MM.1S (cell line): ENCODE results near the gene STX8.

Experiments used
- DNase-seq: peaks from one replicate; pipeline ENCODE4 v3.0.0-alpha.2; 2015
- H2AFZ ChIP-seq: fragments of 300-600 bp; sonication (generic); 2 replicates; pipeline ENCODE4 v1.6.0; 2016; ENCODE audit warnings: antibody characterized with exemption, low read length
- H3F3A ChIP-seq: fragments of 300-600 bp; sonication (generic); 2 replicates; pipeline ENCODE4 v1.6.1; 2016; ENCODE audit warnings: mild to moderate bottlenecking, antibody characterized with exemption, low read length, moderate library complexity, mixed read lengths; ENCODE audit not compliant: insufficient read depth
- H3K27ac ChIP-seq: fragments of 300-600 bp; sonication (generic); 2 replicates; pipeline ENCODE4 v1.5.1; 2016; ENCODE audit warnings: mild to moderate bottlenecking, low read length
- H3K27me3 ChIP-seq: fragments of 300-600 bp; sonication (generic); replicated peaks from 2 replicates; pipeline ENCODE4 v1.6.0; 2016; ENCODE audit warnings: low read length; ENCODE audit not compliant: insufficient read depth
- H3K36me3 ChIP-seq: fragments of 300-600 bp; sonication (generic); replicated peaks from 2 replicates; pipeline ENCODE4 v1.6.1; 2016; ENCODE audit warnings: mild to moderate bottlenecking, low read length, mixed read lengths; ENCODE audit not compliant: insufficient read depth
- H3K4me1 ChIP-seq: fragments of 300-600 bp; sonication (generic); 2 replicates; pipeline ENCODE4 v1.6.1; 2016; ENCODE audit warnings: low read length, mixed read lengths
- H3K4me2 ChIP-seq: fragments of 300-600 bp; sonication (generic); 2 replicates; pipeline ENCODE4 v1.6.0; 2016; ENCODE audit warnings: low read depth, low read length
- H3K4me3 ChIP-seq: fragments of 300-600 bp; sonication (generic); 2 replicates; pipeline ENCODE4 v1.5.1; 2016; ENCODE audit warnings: low read length, mixed read lengths
- H3K79me2 ChIP-seq: fragments of 300-600 bp; sonication (generic); 2 replicates; pipeline ENCODE4 v1.6.1; 2016; ENCODE audit warnings: mixed run types, low read length, mixed read lengths
- H3K9ac ChIP-seq: fragments of 300-600 bp; sonication (generic); 2 replicates; pipeline ENCODE4 v1.6.1; 2016; ENCODE audit warnings: low read length, mixed read lengths
- H3K9me2 ChIP-seq: fragments of 300-600 bp; sonication (generic); replicated peaks from 2 replicates; pipeline ENCODE4 v1.6.1; 2016; ENCODE audit warnings: mild to moderate bottlenecking, low read length, mixed read lengths; ENCODE audit not compliant: insufficient read depth
- H3K9me3 ChIP-seq: fragments of 300-600 bp; sonication (generic); replicated peaks from 2 replicates; pipeline ENCODE4 v1.6.1; 2016; ENCODE audit warnings: mild to moderate bottlenecking, low read length, mixed read lengths; ENCODE audit not compliant: insufficient read depth
- H4K20me1 ChIP-seq: fragments of 300-600 bp; sonication (generic); 2 replicates; pipeline ENCODE4 v1.6.1; 2016; ENCODE audit warnings: mild to moderate bottlenecking, low read length, moderate library complexity, mixed read lengths; ENCODE audit not compliant: insufficient read depth
- CTCF ChIP-seq: fragments of 300-600 bp; sonication (generic); IDR thresholded peaks from 2 replicates; pipeline ENCODE4 v1.5.1; 2016; ENCODE audit warnings: antibody characterized with exemption, low read length, mixed read lengths
- EZH2 ChIP-seq: fragments of 300-600 bp; sonication (generic); optimal IDR thresholded peaks from 2 replicates; pipeline ENCODE3; 2017; ENCODE audit warnings: low read depth, mild to moderate bottlenecking, antibody characterized with exemption, low read length, mixed read lengths
- EZH2phosphoT487 ChIP-seq: fragments of 300-600 bp; sonication (generic); IDR thresholded peaks from 2 replicates; pipeline ENCODE4 v1.6.1; 2018; ENCODE audit warnings: antibody characterized with exemption, low read length

The STX8 gene

GRCh38 chr17:9287306-9287705 is 288.3 kb downstream of the STX8 start:
- Histone ChIP-seq H3K4me1 (0 out of 2 replicates have a peak, but pooled peaks cover 5% of the 10 kb centered on the region), H3K27me3 (no peaks in the 10 kb centered on the region), H3K9me2 (no peaks in the 10 kb centered on the region), H3K79me2 (no peaks in the 10 kb centered on the region), H3K4me2 (no peak overlapping the region), H2AFZ (no peak overlapping the region), H3K4me3 (no peak overlapping the region), H3K9me3 (no peaks in the 10 kb centered on the region), H3K36me3 (no peaks in the 10 kb centered on the region), H3K9ac (no peak overlapping the region), H4K20me1 (no peaks in the 10 kb centered on the region), H3K27ac (no peak overlapping the region), H3F3A (0 out of 2 replicates have a peak, but pooled peaks cover 8% of the 10 kb centered on the region)
- TF ChIP-seq EZH2 (no peak), CTCF (no peak), EZH2phosphoT487 (no peak)
- no peak for DNase-seq

GRCh38 chr17:9286434-9286833 is 289.2 kb downstream of the STX8 start:
- Histone ChIP-seq H3K9ac (no peak overlapping the region), H3K9me2 (no peaks in the 10 kb centered on the region), H3K36me3 (no peaks in the 10 kb centered on the region), H3F3A (0 out of 2 replicates have a peak, but pooled peaks cover 8% of the 10 kb centered on the region), H3K4me3 (no peak overlapping the region), H4K20me1 (no peaks in the 10 kb centered on the region), H2AFZ (no peak overlapping the region), H3K4me1 (0 out of 2 replicates have a peak, but pooled peaks cover 5% of the 10 kb centered on the region), H3K79me2 (no peaks in the 10 kb centered on the region), H3K27me3 (no peaks in the 10 kb centered on the region), H3K4me2 (no peak overlapping the region), H3K9me3 (no peaks in the 10 kb centered on the region), H3K27ac (no peak overlapping the region)
- no peak for TF ChIP-seq EZH2
- no peak for DNase-seq

GRCh38 chr17:9285602-9286427 is 289.8 kb downstream of the STX8 start:
- Histone ChIP-seq H3K27ac (no peak overlapping the region), H3F3A (0 out of 2 replicates have a peak, but pooled peaks cover 8% of the 10 kb centered on the region), H3K9ac (no peak overlapping the region), H2AFZ (no peak overlapping the region), H4K20me1 (no peaks in the 10 kb centered on the region), H3K27me3 (no peaks in the 10 kb centered on the region), H3K36me3 (no peaks in the 10 kb centered on the region), H3K9me3 (no peaks in the 10 kb centered on the region), H3K4me2 (no peak overlapping the region), H3K9me2 (no peaks in the 10 kb centered on the region), H3K4me3 (no peak overlapping the region), H3K4me1 (0 out of 2 replicates have a peak, but pooled peaks cover 5% of the 10 kb centered on the region), H3K79me2 (no peaks in the 10 kb centered on the region)
- no peak for DNase-seq
- TF ChIP-seq EZH2 (no peak), EZH2phosphoT487 (no peak), CTCF (no peak)

GRCh38 chr17:9284884-9285283 is 290.7 kb downstream of the STX8 start:
- Histone ChIP-seq H4K20me1 (no peaks in the 10 kb centered on the region), H3K4me1 (0 out of 2 replicates have a peak, but pooled peaks cover 5% of the 10 kb centered on the region), H3F3A (0 out of 2 replicates have a peak, but pooled peaks cover 2% of the 10 kb centered on the region), H3K36me3 (no peaks in the 10 kb centered on the region), H3K27ac (no peak overlapping the region), H2AFZ (no peak overlapping the region), H3K4me3 (no peak overlapping the region), H3K9me3 (no peaks in the 10 kb centered on the region), H3K4me2 (no peak overlapping the region), H3K27me3 (no peaks in the 10 kb centered on the region), H3K9ac (no peak overlapping the region), H3K79me2 (no peaks in the 10 kb centered on the region), H3K9me2 (no peaks in the 10 kb centered on the region)
- no peak for TF ChIP-seq CTCF
- no peak for TF ChIP-seq EZH2
- no peak for TF ChIP-seq EZH2phosphoT487
- no peak for DNase-seq
